A673 (cell line): ENCODE measurements around the gene NCR3LG1. TPM values are rescaled to one million over a fixed set of nuclear protein-coding genes. Genes with fewer than 3 reads are reported as not detected.

Source experiments
- BruUV-seq: library from RNA; stranded (reverse); fragments of 400-500 nt; replicated peaks from 2 replicates; lab custom pipeline; 2021; lab: Mats Ljungman, UMichigan
- CTCF ChIA-PET: fragments of 300-600 bp; sonication (Branson Sonifier 250); formaldehyde crosslinking; loops from one replicate; lab custom pipeline; 2022; ENCODE audit warnings: antibody characterized with exemption; lab: Charles Lee
- POLR2A ChIA-PET: fragments of 300-600 bp; sonication (Branson Sonifier 250); formaldehyde crosslinking; loops from one replicate; lab custom pipeline; 2022; ENCODE audit warnings: antibody characterized with exemption; ENCODE audit not compliant: low non-redundant PET; lab: Charles Lee
- DNase-seq: peaks from one replicate; pipeline ENCODE4 v3.0.0-alpha.2; 2015; ENCODE audit warnings: low spot score
- H3K27ac ChIP-seq: fragments of 200-600 bp; sonication (generic); 2 replicates; pipeline ENCODE4 v1.5.1; 2016; ENCODE audit warnings: mixed run types, low read depth, mild to moderate bottlenecking, mixed read lengths, antibody characterized with exemption, low read length; ENCODE audit not compliant: poor library complexity, severe bottlenecking
- H3K27me3 ChIP-seq: fragments of 200-600 bp; sonication (generic); replicated peaks from 2 replicates; pipeline ENCODE4 v1.6.1; 2017; ENCODE audit warnings: mixed run types, low read depth, mild to moderate bottlenecking, mixed read lengths, antibody characterized with exemption, low read length; ENCODE audit not compliant: insufficient read depth, poor library complexity
- H3K36me3 ChIP-seq: fragments of 200-600 bp; sonication (generic); 2 replicates; pipeline ENCODE4 v1.6.1; 2016; ENCODE audit warnings: mixed run types, mild to moderate bottlenecking, mixed read lengths, antibody characterized with exemption, low read length; ENCODE audit not compliant: insufficient read depth, poor library complexity, severe bottlenecking
- H3K4me1 ChIP-seq: fragments of 200-600 bp; sonication (generic); 2 replicates; pipeline ENCODE4 v1.6.1; 2017; ENCODE audit warnings: mixed run types, mild to moderate bottlenecking, mixed read lengths, antibody characterized with exemption, low read length; ENCODE audit not compliant: insufficient read depth, poor library complexity, severe bottlenecking
- H3K4me3 ChIP-seq: fragments of 200-600 bp; sonication (generic); 2 replicates; pipeline ENCODE4 v1.5.1; 2016; ENCODE audit warnings: low read depth, mixed run types, mild to moderate bottlenecking, mixed read lengths, low read length; ENCODE audit not compliant: poor library complexity, severe bottlenecking
- H3K9me3 ChIP-seq: fragments of 200-600 bp; sonication (generic); 2 replicates; pipeline ENCODE4 v1.6.1; 2016; ENCODE audit warnings: mixed run types, low read depth, mild to moderate bottlenecking, mixed read lengths, antibody characterized with exemption, low read length; ENCODE audit not compliant: poor library complexity, severe bottlenecking
- EZH2 ChIP-seq: fragments of 200-600 bp; sonication (generic); IDR thresholded peaks from 2 replicates; pipeline ENCODE4 v1.6.1; 2017; ENCODE audit warnings: borderline replicate concordance, low read depth, mild to moderate bottlenecking, mixed read lengths, antibody characterized with exemption, low read length; ENCODE audit not compliant: poor library complexity, severe bottlenecking
- intact Hi-C: fragments of 100-400 bp; cut with micrococcal nuclease; formaldehyde crosslinking; loops from one replicate; pipeline ENCODE4 v1.10.0; 2022; ENCODE audit not compliant: unreplicated experiment
- total RNA-seq: library from RNA; stranded (reverse); gene quantifications from 2 replicates; pipeline ENCODE4 v1.2.3, GENCODE V29; 2021
- TF ChIP-seq, protein P1 (sequence below): fragments of 300-800, 200-600 bp; sonication (generic); conservative IDR thresholded peaks from 2 replicates; pipeline ENCODE4 v1.5.1; 2017; ENCODE audit warnings: low read depth, mild to moderate bottlenecking, antibody characterized with exemption, low read length, moderate library complexity, mixed read lengths

NCR3LG1 gene
- total RNA-seq, 1 experiment from 2014 or later = 5.8 TPM

DNA sequence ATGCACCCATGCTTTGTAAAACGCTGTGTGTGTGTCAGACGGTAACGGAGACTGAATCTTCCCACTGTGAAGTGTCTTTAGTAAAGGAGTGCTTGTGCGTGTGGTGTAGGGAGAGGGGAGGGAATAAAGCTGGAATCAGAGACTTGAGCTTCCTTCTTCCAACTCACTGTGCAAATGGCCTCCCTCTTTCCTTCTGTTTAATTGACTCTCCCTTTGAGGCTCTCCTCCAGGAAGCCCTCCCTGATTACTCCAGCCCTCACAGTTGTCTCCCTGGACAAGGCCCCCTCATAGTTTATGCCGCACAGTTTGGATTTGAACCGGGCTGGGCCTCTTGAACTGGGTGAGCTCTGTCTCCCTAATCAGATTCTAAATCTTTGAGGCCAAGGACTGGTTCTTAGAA is 59.8 kb downstream of the NCR3LG1 start:
- ChIA-PET CTCF (no interaction called here), POLR2A (no interaction called here)
- Histone ChIP-seq H3K4me3 (no peak overlapping the region), H3K27ac (no peak overlapping the region), H3K27me3 (peaks cover 7% of the 10 kb centered on the region), H3K36me3 (no peaks in the 10 kb centered on the region), H3K4me1 (no peaks in the 10 kb centered on the region), H3K9me3 (no peaks in the 10 kb centered on the region)
- intact Hi-C loops = no loop called here
- DNase-seq = no peak
- TF ChIP-seq, protein P1, sequence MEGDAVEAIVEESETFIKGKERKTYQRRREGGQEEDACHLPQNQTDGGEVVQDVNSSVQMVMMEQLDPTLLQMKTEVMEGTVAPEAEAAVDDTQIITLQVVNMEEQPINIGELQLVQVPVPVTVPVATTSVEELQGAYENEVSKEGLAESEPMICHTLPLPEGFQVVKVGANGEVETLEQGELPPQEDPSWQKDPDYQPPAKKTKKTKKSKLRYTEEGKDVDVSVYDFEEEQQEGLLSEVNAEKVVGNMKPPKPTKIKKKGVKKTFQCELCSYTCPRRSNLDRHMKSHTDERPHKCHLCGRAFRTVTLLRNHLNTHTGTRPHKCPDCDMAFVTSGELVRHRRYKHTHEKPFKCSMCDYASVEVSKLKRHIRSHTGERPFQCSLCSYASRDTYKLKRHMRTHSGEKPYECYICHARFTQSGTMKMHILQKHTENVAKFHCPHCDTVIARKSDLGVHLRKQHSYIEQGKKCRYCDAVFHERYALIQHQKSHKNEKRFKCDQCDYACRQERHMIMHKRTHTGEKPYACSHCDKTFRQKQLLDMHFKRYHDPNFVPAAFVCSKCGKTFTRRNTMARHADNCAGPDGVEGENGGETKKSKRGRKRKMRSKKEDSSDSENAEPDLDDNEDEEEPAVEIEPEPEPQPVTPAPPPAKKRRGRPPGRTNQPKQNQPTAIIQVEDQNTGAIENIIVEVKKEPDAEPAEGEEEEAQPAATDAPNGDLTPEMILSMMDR = no peak
- no peak for TF ChIP-seq EZH2
- BruUV-seq = no TSS peak

DNA sequence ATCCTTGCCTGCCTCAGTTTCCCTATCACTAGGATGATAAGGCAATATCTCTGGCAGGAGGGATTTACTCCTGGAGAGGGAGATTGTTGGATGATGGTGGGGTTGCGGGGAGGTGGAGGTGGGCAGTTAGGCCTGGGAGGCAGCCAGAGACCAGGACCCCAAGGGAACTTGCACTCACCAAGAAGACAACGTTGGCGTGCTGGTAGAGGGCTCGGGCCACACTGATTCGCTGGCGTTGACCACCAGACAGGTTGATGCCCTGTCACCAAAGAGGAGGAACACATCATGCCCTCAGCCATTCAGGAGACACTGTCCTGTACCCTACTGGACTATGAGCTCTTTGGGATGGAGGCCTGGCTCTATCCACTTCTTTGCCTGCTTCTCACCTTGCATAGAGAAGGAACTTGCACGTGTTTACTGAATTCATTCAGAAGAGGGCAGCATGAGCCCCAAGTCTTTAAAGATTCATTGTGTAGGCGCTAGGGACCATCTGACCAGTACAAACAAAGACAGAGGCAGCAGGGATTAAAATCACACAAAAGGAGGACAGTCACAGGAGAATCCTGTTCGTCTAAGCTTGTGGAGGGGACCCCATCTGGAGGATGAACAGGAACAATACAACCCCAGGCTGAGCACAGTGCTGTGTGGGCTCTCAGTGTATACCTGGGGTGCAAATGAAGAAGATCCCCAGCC is 61.0 kb downstream of the NCR3LG1 start:
- DNase-seq = no peak
- H3K36me3 ChIP-seq = no peaks in the 10 kb centered on the region
- POLR2A ChIA-PET = no interaction called here
- peaks cover 15% of the 10 kb centered on the region for H3K27me3 ChIP-seq
- H3K9me3 ChIP-seq = no peaks in the 10 kb centered on the region
- intact Hi-C loops = no loop called here
- TF ChIP-seq, protein P1 = no peak
- no peak for TF ChIP-seq EZH2
- no peak overlapping the region for H3K4me3 ChIP-seq
- CTCF ChIA-PET = no interaction called here
- no TSS peak for BruUV-seq
- H3K4me1 ChIP-seq = no peaks in the 10 kb centered on the region
- no peak overlapping the region for H3K27ac ChIP-seq

DNA sequence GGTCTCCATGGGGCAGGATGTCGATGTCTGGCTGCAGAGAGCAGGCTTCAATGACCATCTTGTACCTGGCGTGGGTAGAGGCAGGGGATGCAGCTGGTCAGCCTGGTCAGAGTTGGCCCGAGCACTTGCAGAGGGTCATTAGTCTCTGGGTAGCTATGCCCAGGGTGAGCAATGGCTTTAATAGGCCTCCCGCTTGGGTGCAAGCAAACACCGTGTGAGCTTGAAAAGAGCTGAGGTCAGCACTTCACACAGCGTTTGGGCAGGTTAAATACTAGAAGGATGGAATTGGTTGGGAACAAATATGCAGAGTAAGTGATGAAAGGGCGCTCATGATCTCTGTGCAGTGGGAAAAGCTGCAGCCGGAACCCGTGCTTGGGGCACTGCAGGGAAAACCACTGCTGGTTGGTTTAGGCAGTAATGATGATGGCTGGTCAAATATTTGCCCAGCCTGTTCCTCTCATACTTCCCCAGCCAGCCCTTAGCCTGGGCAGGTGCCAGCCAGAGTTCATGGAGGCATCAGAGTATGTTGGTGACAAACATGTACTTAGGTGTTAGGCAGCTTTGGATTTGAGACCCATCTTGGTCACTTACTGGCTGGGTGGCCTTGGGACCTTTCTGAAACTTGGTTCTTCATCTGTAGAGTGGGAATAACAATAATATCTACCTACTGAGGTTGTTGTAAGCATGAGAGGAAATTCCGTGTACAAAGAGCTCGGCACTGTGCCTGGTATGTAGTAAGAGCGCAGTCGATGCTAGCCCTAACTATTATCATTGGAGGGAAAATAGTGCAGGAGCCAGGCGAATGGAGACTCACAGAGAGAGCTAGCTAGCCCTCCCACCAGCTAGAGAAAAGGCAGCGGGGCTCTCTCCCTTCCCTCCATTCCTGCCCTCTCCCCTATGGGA is 62.1 kb downstream of the NCR3LG1 start:
- no peak for TF ChIP-seq EZH2
- TF ChIP-seq, protein P1 = no peak

More for the DNA sequence above, 62.1 kb downstream of the NCR3LG1 start:
- intact Hi-C loops = no loop called here
- Histone ChIP-seq H3K9me3 (no peaks in the 10 kb centered on the region), H3K36me3 (no peaks in the 10 kb centered on the region), H3K4me3 (no peak overlapping the region), H3K4me1 (no peaks in the 10 kb centered on the region), H3K27ac (no peak overlapping the region), H3K27me3 (peaks cover 25% of the 10 kb centered on the region)
- no TSS peak for BruUV-seq
- POLR2A ChIA-PET = no interaction called here
- no peak for DNase-seq
- CTCF ChIA-PET = no interaction called here
